HEK293 (cell line): ENCODE results near the gene PLD5.

Experiments used
- CTCF ChIA-PET: fragments of 350-600 bp; formaldehyde crosslinking; extraction: SDS; loops from one replicate; lab custom pipeline; 2021; ENCODE audit warnings: antibody characterized with exemption; lab: Yijun Ruan, JAX
- POLR2A ChIA-PET: fragments of 300-600 bp; formaldehyde crosslinking; extraction: SDS; loops from one replicate; lab custom pipeline; 2020; ENCODE audit warnings: antibody characterized with exemption, inconsistent platforms; lab: Yijun Ruan, JAX
- H3K27ac ChIP-seq: fragments of 200-500 bp; sonication (Bioruptor generic); 2 replicates; pipeline ENCODE4 v1.5.1; 2014; ENCODE audit warnings: low read depth, low read length, control low read depth, inconsistent platforms; ENCODE audit errors: extremely low read depth
- H3K36me3 ChIP-seq, 2 experiments: fragments of 200-500 bp in 1 of 2; sonication (Bioruptor generic) in 1 of 2; 1 replicate in 1 of 2; 2 replicates in 1 of 2; pipeline ENCODE4 v1.5.1; 2014 to 2017; ENCODE audit warnings: inconsistent platforms in 2 of 2, low read length in 2 of 2; ENCODE audit not compliant: control insufficient read depth in 2 of 2, insufficient read depth in 1 of 2
- H3K4me1 ChIP-seq: fragments of 200-500 bp; sonication (Bioruptor generic); 2 replicates; pipeline ENCODE4 v1.5.1; 2014; ENCODE audit warnings: mild to moderate bottlenecking, low read length, inconsistent platforms; ENCODE audit not compliant: control insufficient read depth, insufficient read depth
- H3K4me3 ChIP-seq: 2 replicates; pipeline ENCODE4 v1.5.1; 2011; ENCODE audit warnings: low read depth, mild to moderate bottlenecking, control low read depth, low read length, moderate library complexity
- H3K9me3 ChIP-seq: fragments of 200-500 bp; sonication (Bioruptor generic); 2 replicates; pipeline ENCODE4 v1.5.1; 2014; ENCODE audit warnings: low read depth, low read length, inconsistent platforms; ENCODE audit not compliant: control insufficient read depth, insufficient read depth
- GFI1B ChIP-seq: fragments of 450-650 bp; formaldehyde crosslinking; IDR thresholded peaks from 2 replicates; pipeline ENCODE4 v1.5.1; 2016; ENCODE audit warnings: missing biosample characterization, missing genetic modification characterization
- HIC1 ChIP-seq: fragments of 450-650 bp; formaldehyde crosslinking; IDR thresholded peaks from 2 replicates; pipeline ENCODE4 v1.5.1; 2016; ENCODE audit warnings: missing biosample characterization, missing genetic modification characterization
- PRDM10 ChIP-seq: fragments of 450-650 bp; formaldehyde crosslinking; IDR thresholded peaks from 2 replicates; pipeline ENCODE4 v1.5.1; 2016; ENCODE audit warnings: missing biosample characterization, missing genetic modification characterization
- TRIM28 ChIP-seq: IDR thresholded peaks from 2 replicates; pipeline ENCODE4 v1.6.1; 2011; ENCODE audit warnings: low read length, control low read depth, borderline replicate concordance
- ZBTB26 ChIP-seq: fragments of 450-650 bp; formaldehyde crosslinking; optimal IDR thresholded peaks from 2 replicates; pipeline ENCODE3; 2016; ENCODE audit warnings: missing biosample characterization, mild to moderate bottlenecking, missing genetic modification characterization
- ZFHX2 ChIP-seq: fragments of 450-650 bp; formaldehyde crosslinking; conservative IDR thresholded peaks from 2 replicates; pipeline ENCODE4 v1.5.1; 2016; ENCODE audit warnings: missing biosample characterization, missing genetic modification characterization
- ZFP41 ChIP-seq: fragments of 450-650 bp; formaldehyde crosslinking; IDR thresholded peaks from 2 replicates; pipeline ENCODE4 v1.5.1; 2016; ENCODE audit warnings: missing biosample characterization, missing genetic modification characterization, borderline replicate concordance
- ZNF121 ChIP-seq: fragments of 450-650 bp; formaldehyde crosslinking; IDR thresholded peaks from 2 replicates; pipeline ENCODE4 v1.5.1; 2016; ENCODE audit warnings: missing biosample characterization, missing genetic modification characterization
- ZNF280D ChIP-seq: fragments of 450-650 bp; formaldehyde crosslinking; IDR thresholded peaks from 2 replicates; pipeline ENCODE4 v1.5.1; 2016; ENCODE audit warnings: missing biosample characterization, missing genetic modification characterization
- ZNF366 ChIP-seq: fragments of 450-650 bp; formaldehyde crosslinking; conservative IDR thresholded peaks from 2 replicates; pipeline ENCODE4 v1.5.1; 2016; ENCODE audit warnings: missing biosample characterization, missing genetic modification characterization
- ZNF747 ChIP-seq: fragments of 450-650 bp; formaldehyde crosslinking; IDR thresholded peaks from 2 replicates; pipeline ENCODE4 v1.5.1; 2016; ENCODE audit warnings: missing biosample characterization, missing genetic modification characterization
- ZNF76 ChIP-seq: fragments of 450-650 bp; formaldehyde crosslinking; IDR thresholded peaks from 2 replicates; pipeline ENCODE4; 2016; ENCODE audit warnings: low read depth, missing biosample characterization, missing genetic modification characterization, borderline replicate concordance

Gene PLD5

GRCh38 chr1:242206994-242207393 lies 317.5 kb downstream of the PLD5 start:
- H3K4me3 ChIP-seq = no peak overlapping the region
- H3K9me3 ChIP-seq = no peaks in the 10 kb centered on the region
- CTCF ChIA-PET = no interaction called here
- H3K36me3 ChIP-seq = no peaks in the 10 kb centered on the region
- H3K4me1 ChIP-seq = no peaks in the 10 kb centered on the region
- POLR2A ChIA-PET = no interaction called here
- no peak overlapping the region for H3K27ac ChIP-seq
- TF ChIP-seq GFI1B (tag by site-specific recombination) (no peak), ZBTB26 (tag by site-specific recombination) (no peak), PRDM10 (tag by site-specific recombination) (no peak), ZNF76 (tag by site-specific recombination) (no peak), ZNF280D (no peak), HIC1 (tag by site-specific recombination) (no peak), ZNF366 (tag by site-specific recombination) (no peak), ZFHX2 (tag by site-specific recombination) (no peak), ZNF121 (tag by site-specific recombination) (no peak), ZFP41 (tag by site-specific recombination) (no peak), ZNF747 (no peak)

- ChIA-PET POLR2A (interaction anchor here (0.5 kb wide), 1 partner anchor 967 kb away, joined by 3 read pairs; no protein-coding TSS in a partner anchor), CTCF (interaction anchor here (0.6 kb wide), 1 partner anchor 312 kb away, joined by 3 read pairs; no protein-coding TSS in a partner anchor)
- no peaks in the 10 kb centered on the region for H3K36me3 ChIP-seq
- no peak for TF ChIP-seq TRIM28
- no peak overlapping the region for H3K4me3 ChIP-seq
- H3K27ac ChIP-seq = no peak overlapping the region
- no peaks in the 10 kb centered on the region for H3K9me3 ChIP-seq
- no peaks in the 10 kb centered on the region for H3K4me1 ChIP-seq
These were observed 318.6 kb downstream of the PLD5 start for GRCh38 chr1:242205622-242206489.
